Left lung (tissue), 10 donors: ENCODE data around the gene YY1. TPM values are rescaled to one million over a fixed set of nuclear protein-coding genes. Genes with fewer than 3 reads are reported as not detected.
A peak's percentile ranks its signal among the peaks of the same experiment; 100 is the strongest.

Experiments used
- ATAC-seq: fragments of 200-7000 bp; cut with Tn5 transposase; one replicate; pipeline ENCODE4 v1.9.1; 2020; ENCODE audit warnings: moderate library complexity
- DNase-seq, 4 donors: peaks; one replicate each; pipeline ENCODE4 v3.0.0-alpha.2; 2013 to 2020
- H3K27ac ChIP-seq, 2 donors: fragments of 200-600 bp; sonication (generic) in 1 of 2; one replicate each; pipeline versions ENCODE4 v1.5.0 to v1.8.0; 2020 to 2021
- H3K27me3 ChIP-seq, 2 donors: fragments of 200-600 bp; sonication (generic) in 1 of 2; one replicate each; pipeline versions ENCODE4 v1.5.0 to v1.8.0; 2020 to 2021
- H3K36me3 ChIP-seq, 2 donors: fragments of 200-600 bp; sonication (generic) in 1 of 2; one replicate each; pipeline versions ENCODE4 v1.5.0 to v1.8.0; 2020 to 2021
- H3K4me1 ChIP-seq, 2 donors: fragments of 200-600 bp; one replicate each; pipeline ENCODE4 v1.8.0; 2021
- H3K4me3 ChIP-seq, 2 donors: fragments of 200-600 bp; sonication (generic) in 1 of 2; one replicate each; pipeline versions ENCODE4 v1.5.0 to v1.8.0; 2020 to 2021; ENCODE audit warnings: mild to moderate bottlenecking in 1 of 2
- H3K9me3 ChIP-seq, 2 donors: fragments of 200-600 bp; sonication (generic) in 1 of 2; one replicate each; pipeline versions ENCODE4 v1.5.0 to v1.8.0; 2020 to 2021
- intact Hi-C, 2 donors: fragments of 100-400 bp; cut with DNase I; formaldehyde crosslinking; loops; one replicate each; pipeline versions ENCODE4 v1.11.2 to v1.14.2; 2022
- polyA plus RNA-seq, 6 donors: library from polyadenylated mRNA; unstranded; fragments of 120-200 nt; gene quantifications; one replicate each; pipeline ENCODE4 v1.2.1, GENCODE V29; 2013; ENCODE audit not compliant: insufficient read length in 6 of 6
- total RNA-seq, 2 donors: library from RNA; stranded (reverse); fragmentation: NEBNext Ultra II Directional; extraction: Animal tissue kit (Norgen Biotek cat#: 25700); gene quantifications; one replicate each; pipeline ENCODE4 v1.2.1, GENCODE V29; 2021
- TF ChIP-seq, protein P1 (sequence below), 2 donors: fragments of 200-600 bp; sonication (generic) in 1 of 2; IDR thresholded peaks; one replicate each; pipeline versions ENCODE4 v1.5.0 to v1.8.0; 2021; ENCODE audit warnings: antibody characterized with exemption in 2 of 2
- donor health status: DM: no; HTN: yes; CAD: no.
- donor health status: DM: no; HTN: no; CAD: no.

The YY1 gene
- total and polyA plus RNA-seq, 8 donors: 57.4 to 129 (median 119) TPM

DNA sequence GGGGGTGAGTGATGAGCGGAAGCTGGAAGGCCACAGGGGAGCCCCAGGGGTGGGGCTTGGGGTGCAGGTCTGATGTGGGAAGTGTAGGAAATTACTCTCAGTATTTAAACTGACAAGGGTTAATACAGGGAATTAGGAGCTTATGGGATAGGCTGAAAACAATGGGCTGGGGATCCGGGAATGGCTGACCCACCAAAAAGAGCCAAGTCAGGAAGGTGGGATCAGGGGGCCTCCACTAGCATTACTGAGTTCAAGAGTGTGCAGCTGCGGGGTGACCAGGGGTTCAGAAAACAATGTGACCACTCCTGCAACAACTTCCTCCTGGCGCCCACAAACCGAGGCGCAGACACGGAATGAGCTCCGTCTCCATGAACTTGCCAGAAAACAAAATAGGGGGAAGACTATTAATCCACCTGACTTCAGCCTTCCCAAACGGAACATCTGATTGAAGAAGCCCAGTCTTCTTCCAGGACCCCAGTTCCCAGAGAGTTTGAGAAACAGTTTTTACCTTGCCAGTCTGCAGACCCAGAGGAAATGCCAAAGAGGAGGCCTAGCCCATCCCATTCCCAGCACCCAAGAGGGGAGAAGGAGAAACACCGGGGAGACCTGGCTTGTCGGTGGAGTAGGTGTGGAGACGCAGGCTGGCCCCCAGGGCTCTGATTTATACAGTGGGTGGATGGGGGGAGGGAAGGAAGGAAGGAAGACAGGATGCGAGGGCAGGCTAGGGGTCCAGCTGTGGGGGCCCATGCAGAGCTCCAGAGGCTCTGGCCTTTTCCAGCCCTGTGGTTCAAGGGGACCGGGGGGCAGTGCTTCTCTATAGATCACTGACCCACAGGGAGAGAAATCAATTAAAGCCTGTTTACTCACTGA, 16.5 kb upstream of the YY1 start:
- peak in 1 of 4 donors; percentile 36 for DNase-seq

DNA sequence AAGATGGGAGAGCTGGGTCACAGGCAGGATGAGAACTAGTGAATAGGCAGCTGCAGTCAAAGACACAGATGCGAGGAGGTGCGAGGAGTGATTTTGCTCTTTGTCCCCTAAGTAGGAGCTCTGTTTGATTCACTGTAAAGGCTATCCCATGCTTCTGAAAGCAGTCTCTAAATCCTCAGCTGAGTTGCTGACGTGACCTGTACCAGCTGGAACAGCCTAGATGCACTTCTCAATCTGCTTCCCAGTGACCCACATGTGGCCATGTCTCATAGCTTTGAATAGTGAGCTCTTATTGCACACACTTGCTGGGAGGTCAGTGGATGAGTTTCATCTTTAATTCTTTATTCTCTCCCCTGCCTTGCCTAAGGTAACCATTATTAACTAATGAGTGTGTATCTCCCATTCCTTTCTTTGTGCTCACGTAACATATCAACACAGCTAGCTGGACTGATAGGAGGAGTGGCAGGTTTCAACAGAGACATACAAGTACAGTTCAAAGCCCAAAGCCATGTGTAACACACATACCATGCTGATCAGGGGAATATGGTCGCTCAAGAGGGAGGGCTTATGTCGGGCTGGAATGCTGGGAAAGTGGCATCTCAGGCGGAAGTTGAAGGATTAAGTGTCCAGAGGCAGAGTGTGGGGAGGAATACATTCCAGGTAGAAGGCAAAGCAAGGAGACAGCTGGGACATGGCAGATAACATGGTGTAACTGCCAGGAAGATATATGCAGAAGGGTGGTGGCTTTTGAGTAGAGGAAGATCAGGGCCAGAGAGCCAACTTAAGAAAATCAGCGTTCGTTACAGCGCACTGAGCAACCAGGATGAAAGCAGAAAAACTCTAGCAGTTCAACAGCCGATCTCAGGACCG, 15.4 kb upstream of the YY1 start:
- H3K27ac ChIP-seq: no peak overlapping the region
- H3K4me1 ChIP-seq: peaks cover 0 to 44% of the 10 kb centered on the region in 2 donors
- H3K9me3 ChIP-seq: no peaks in the 10 kb centered on the region
- no peak overlapping the region for H3K4me3 ChIP-seq
- DNase-seq: no peak
- H3K27me3 ChIP-seq: no peaks in the 10 kb centered on the region
- TF ChIP-seq, protein P1, sequence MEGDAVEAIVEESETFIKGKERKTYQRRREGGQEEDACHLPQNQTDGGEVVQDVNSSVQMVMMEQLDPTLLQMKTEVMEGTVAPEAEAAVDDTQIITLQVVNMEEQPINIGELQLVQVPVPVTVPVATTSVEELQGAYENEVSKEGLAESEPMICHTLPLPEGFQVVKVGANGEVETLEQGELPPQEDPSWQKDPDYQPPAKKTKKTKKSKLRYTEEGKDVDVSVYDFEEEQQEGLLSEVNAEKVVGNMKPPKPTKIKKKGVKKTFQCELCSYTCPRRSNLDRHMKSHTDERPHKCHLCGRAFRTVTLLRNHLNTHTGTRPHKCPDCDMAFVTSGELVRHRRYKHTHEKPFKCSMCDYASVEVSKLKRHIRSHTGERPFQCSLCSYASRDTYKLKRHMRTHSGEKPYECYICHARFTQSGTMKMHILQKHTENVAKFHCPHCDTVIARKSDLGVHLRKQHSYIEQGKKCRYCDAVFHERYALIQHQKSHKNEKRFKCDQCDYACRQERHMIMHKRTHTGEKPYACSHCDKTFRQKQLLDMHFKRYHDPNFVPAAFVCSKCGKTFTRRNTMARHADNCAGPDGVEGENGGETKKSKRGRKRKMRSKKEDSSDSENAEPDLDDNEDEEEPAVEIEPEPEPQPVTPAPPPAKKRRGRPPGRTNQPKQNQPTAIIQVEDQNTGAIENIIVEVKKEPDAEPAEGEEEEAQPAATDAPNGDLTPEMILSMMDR (IDR thresholded peaks at IDR 0.05): no peak
- ATAC-seq: no peak
- intact Hi-C loops: no loop called here
- H3K36me3 ChIP-seq: no peaks in the 10 kb centered on the region

More for the DNA sequence above, 16.5 kb upstream of the YY1 start:
- peak; percentile 7 for ATAC-seq
- Histone ChIP-seq H3K27me3 (no peaks in the 10 kb centered on the region), H3K36me3 (no peaks in the 10 kb centered on the region), H3K9me3 (no peaks in the 10 kb centered on the region), H3K27ac (peak overlapping the region; percentile 68 to 89), H3K4me1 (peaks cover 0 to 44% of the 10 kb centered on the region in 2 donors), H3K4me3 (peak overlapping the region in 1 of 2 donors; percentile 44)
- intact Hi-C loops: no loop called here
- TF ChIP-seq, protein P1 (IDR thresholded peaks at IDR 0.05): no peak

DNA sequence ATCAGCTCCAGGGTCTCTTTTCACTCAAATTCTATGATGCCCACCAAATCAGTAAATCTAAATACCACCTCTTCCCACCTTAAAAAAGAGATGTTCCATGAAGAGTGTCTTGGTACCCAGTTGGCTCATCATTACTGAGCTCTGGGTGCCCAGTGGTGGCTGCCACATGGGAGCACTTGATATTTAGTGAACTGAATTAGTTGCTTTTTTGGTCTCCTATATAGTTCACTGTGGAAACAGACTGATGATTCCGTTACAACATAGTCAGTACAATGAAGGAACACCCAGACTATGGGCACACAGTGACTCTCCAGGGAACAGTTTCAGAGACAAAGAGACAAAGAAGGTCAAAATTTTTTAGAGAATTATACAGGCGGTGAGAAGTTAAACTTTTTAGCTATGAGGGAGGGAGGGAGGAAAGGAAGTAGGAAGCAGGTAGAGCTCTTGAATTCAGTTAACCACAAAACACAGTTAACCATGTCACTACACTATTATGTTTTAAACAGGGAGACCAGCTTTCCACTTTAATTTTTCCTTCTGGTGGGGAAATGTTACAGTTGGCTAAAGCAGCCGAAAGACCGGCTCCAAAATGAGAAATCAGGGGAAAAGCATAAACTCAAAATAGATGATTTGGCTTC, 14.6 kb upstream of the YY1 start:
- DNase-seq (no peak), ATAC-seq (no peak)
- TF ChIP-seq, protein P1 (IDR thresholded peaks at IDR 0.05): no peak
- H3K4me3 ChIP-seq: no peak overlapping the region
- H3K4me1 ChIP-seq: peaks cover 0 to 44% of the 10 kb centered on the region in 2 donors
- no peak overlapping the region for H3K27ac ChIP-seq
- intact Hi-C loops: no loop called here
- no peaks in the 10 kb centered on the region for H3K27me3 ChIP-seq
- H3K36me3 ChIP-seq: no peaks in the 10 kb centered on the region
- H3K9me3 ChIP-seq: no peaks in the 10 kb centered on the region

DNA sequence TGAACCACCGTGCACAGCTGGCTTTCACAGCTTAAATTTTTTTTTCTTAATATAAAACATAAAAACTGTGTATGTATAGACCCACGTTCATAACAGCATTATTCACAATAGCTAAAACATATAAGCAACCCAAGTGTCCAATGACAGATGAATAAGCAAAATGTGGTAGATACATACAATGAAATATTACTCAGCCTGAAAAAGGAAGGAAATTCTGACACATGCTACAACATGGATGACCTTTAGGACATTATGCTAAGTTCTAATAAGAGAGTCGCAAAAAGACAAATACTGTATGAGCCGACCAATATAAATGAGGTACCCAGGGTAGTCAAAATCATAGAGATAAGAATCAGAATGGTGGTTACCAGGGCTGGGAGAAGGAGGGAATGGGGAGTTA, 13.8 kb upstream of the YY1 start:
- Histone ChIP-seq H3K27ac (no peak overlapping the region), H3K27me3 (no peaks in the 10 kb centered on the region), H3K36me3 (no peaks in the 10 kb centered on the region), H3K4me3 (no peak overlapping the region), H3K4me1 (peaks cover 0 to 44% of the 10 kb centered on the region in 2 donors), H3K9me3 (no peaks in the 10 kb centered on the region)
- ATAC-seq (no peak), DNase-seq (no peak)
- TF ChIP-seq, protein P1 (IDR thresholded peaks at IDR 0.05): no peak
- intact Hi-C loops: no loop called here
